ENCODE data around the gene CRYGA. TPM values are rescaled to one million over a fixed set of nuclear protein-coding genes. Genes with fewer than 3 reads are reported as not detected.

The CRYGA gene
- total and polyA plus RNA-seq, 2 donors (not counting 3 experiments of a cell fraction or from before 2014, with no cell fraction given) = not detected

DNA sequence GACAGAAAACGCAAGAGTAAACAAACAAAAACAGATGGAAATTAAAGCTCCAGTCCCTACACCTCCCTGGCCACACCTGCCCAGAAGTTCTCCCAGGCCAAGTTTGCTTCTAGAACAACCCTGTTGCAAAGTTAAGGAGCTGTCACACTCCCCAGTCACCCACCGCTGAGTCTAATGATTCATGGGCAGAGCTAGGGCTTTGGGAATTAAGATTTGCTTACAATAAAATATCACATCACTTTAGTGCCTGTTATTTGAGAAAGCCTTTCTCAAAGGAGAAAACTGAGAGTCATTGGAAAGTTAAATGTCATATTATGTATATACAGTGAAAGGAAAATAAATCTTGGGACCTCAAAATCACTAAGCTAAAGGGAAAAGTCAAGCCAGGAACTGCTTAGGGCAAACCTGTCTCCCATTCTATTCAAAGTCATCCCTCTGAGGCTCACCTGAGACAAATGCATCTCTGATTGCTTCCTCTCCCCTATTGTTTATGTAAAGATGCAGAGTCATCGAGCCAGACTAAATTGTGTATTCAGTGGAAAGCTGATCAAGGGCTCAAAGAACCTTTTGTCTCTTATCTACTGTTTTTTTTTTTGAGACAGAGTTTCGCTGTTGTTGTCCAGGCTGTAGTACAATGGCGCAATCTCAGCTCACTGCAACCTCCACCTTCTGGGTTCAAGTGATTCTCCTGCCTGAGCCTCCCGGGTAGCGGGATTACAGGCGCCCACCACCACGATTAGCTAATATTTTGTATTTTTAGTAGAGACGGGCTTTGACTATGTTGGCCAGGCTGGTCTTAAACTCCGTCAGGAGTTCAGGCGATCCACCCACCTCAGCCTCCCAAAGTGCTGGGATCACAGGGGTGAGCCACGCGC, 20.2 kb downstream of the CRYGA start:
- Histone ChIP-seq H3K4me2 (ENCODE audit: insufficient read depth, low read length) (no peak overlapping the region), H3K4me1 (ENCODE audit: control insufficient read depth, extremely low read depth, insufficient read depth, low read length) (no peaks in the 10 kb centered on the region), H3K9me1 (replicated peaks; ENCODE audit: control insufficient read depth, extremely low read depth, insufficient read depth, low read length) (no peaks in the 10 kb centered on the region), H4K20me1 (replicated peaks; ENCODE audit: control insufficient read depth, extremely low read depth, insufficient read depth, low read length) (no peaks in the 10 kb centered on the region), H3K4me3 (replicated peaks in 1 of 3; ENCODE audit: insufficient read depth in 1 of 3, low read depth in 1 of 3, low read length in 3 of 3) (no peak overlapping the region), H3K27ac (ENCODE audit: insufficient read depth, low read depth, low read length) (no peak overlapping the region), H2AFZ (ENCODE audit: low read depth, low read length) (no peak overlapping the region), H3K79me2 (ENCODE audit: control insufficient read depth, insufficient read depth, low read length) (no peaks in the 10 kb centered on the region), H3K27me3 (ENCODE audit: control insufficient read depth in 2 of 2, insufficient read depth in 2 of 2, low read length in 2 of 2) (no peaks in the 10 kb centered on the region), H3K36me3 (ENCODE audit: control insufficient read depth in 2 of 2, extremely low read depth in 1 of 2, insufficient read depth in 2 of 2, low read length in 2 of 2) (no peaks in the 10 kb centered on the region), H3K9me3 (replicated peaks; ENCODE audit: control insufficient read depth, insufficient read depth, low read length) (no peaks in the 10 kb centered on the region), H3K9ac (replicated peaks; ENCODE audit: extremely low read depth, insufficient read depth, low read length) (no peak overlapping the region)
- TF ChIP-seq POLR2AphosphoS5 (IDR thresholded peaks at IDR 0.05; ENCODE audit: insufficient read depth, low read depth, low read length) (no peak), EZH2 (IDR thresholded peaks at IDR 0.05; ENCODE audit: borderline replicate concordance, low read depth, low read length, severe bottlenecking) (no peak), POLR2A (IDR thresholded peaks at IDR 0.05; ENCODE audit: low read depth, low read length) (no peak), GATA2 (IDR thresholded peaks at IDR 0.05; ENCODE audit: insufficient read depth, insufficient read length, low read depth, low read length) (no peak), MAX (IDR thresholded peaks at IDR 0.05; ENCODE audit: insufficient read depth, insufficient read length) (no peak), MYC (IDR thresholded peaks at IDR 0.05; ENCODE audit: low read depth, low read length) (no peak), JUN (IDR thresholded peaks at IDR 0.05; ENCODE audit: borderline replicate concordance, insufficient read depth, insufficient read length, low read depth) (no peak), FOS (IDR thresholded peaks at IDR 0.05; ENCODE audit: borderline replicate concordance, insufficient read depth, low read length) (no peak), CTCF (IDR thresholded peaks at IDR 0.05; ENCODE audit: extremely low read depth in 1 of 2, insufficient read depth in 1 of 2, low read depth in 1 of 2, low read length in 2 of 2) (no peak)
- ChIA-PET POLR2A (no interaction called here), CTCF (interaction anchor here (1.1 kb wide), 1 partner anchor 12 kb away, joined by 3 read pairs; no protein-coding TSS in a partner anchor)
- dilution Hi-C loops (cut with MboI; ENCODE audit: extremely low pct_ligation_motif_present, low sequenced_read_pairs) (no loop called here), intact Hi-C loops (cut with micrococcal nuclease) (no loop called here)
- no TSS peak for BruUV-seq (replicated peaks)
- no peak for FAIRE-seq
- DNase-seq (ENCODE audit: low read depth, low spot score) = no peak

All from endothelial cell of umbilical vein (primary cell).